ENCODE measurements around the gene RPL18. TPM values are rescaled to one million over a fixed set of nuclear protein-coding genes. Genes with fewer than 3 reads are reported as not detected.

The RPL18 gene
- total and polyA plus RNA-seq, 2 donors (not counting 1 experiment from before 2014, with no cell fraction given): 1,166 to 2,054 TPM

GRCh38 chr19:48645620-48646000, 26.6 kb upstream of the RPL18 start:
- H3K4me2 ChIP-seq (ENCODE audit: extremely low read depth, insufficient read depth, low read length): peak overlapping the region; percentile 72
- peak overlapping the region; percentile 75 for H2AFZ ChIP-seq (ENCODE audit: low read length)
- H3K79me2 ChIP-seq (ENCODE audit: control insufficient read depth, insufficient read depth, low read length): no peaks in the 10 kb centered on the region
- H3K4me3 ChIP-seq (replicated peaks in 1 of 4; ENCODE audit: control extremely low read depth in 1 of 4, insufficient read depth in 1 of 4, low read depth in 3 of 4, low read length in 4 of 4): peak overlapping the region; percentile 27 to 63 (median 46)
- peaks cover 2% of the 10 kb centered on the region for H3K4me1 ChIP-seq (ENCODE audit: control insufficient read depth, extremely low read depth, insufficient read depth, low read length)
- H3K27me3 ChIP-seq (ENCODE audit: control insufficient read depth, insufficient read depth, low read length): no peaks in the 10 kb centered on the region
- no peaks in the 10 kb centered on the region for H4K20me1 ChIP-seq (ENCODE audit: control insufficient read depth, extremely low read depth, insufficient read depth, low read length)
- TF ChIP-seq CTCF (conservative IDR thresholded peaks at IDR 0.05 in 1 of 2, IDR thresholded peaks at IDR 0.05 in 1 of 2; ENCODE audit: low read depth in 1 of 2, low read length in 2 of 2) (no peak), EZH2 (IDR thresholded peaks at IDR 0.05; ENCODE audit: low read length, missing control alignments) (no peak)
- H3K27ac ChIP-seq (ENCODE audit: insufficient read depth, low read length): no peak overlapping the region
- DNase-seq (ENCODE audit: low read depth in 2 of 2): no peak
- H3K9ac ChIP-seq (ENCODE audit: insufficient read depth, low read length): no peak overlapping the region
- no peaks in the 10 kb centered on the region for H3K9me3 ChIP-seq (ENCODE audit: control insufficient read depth, insufficient read depth, low read depth, low read length)
- H3K36me3 ChIP-seq (ENCODE audit: control insufficient read depth, insufficient read depth, low read length): no peaks in the 10 kb centered on the region

GRCh38 chr19:48644839-48645619, 26.1 kb upstream of the RPL18 start:
- peaks cover 3% of the 10 kb centered on the region for H3K4me1 ChIP-seq (ENCODE audit: control insufficient read depth, extremely low read depth, insufficient read depth, low read length)
- H3K4me3 ChIP-seq (replicated peaks in 1 of 4; ENCODE audit: control extremely low read depth in 1 of 4, insufficient read depth in 1 of 4, low read depth in 3 of 4, low read length in 4 of 4): peak overlapping the region in 2 of 4 experiments; percentile 20 to 63
- H3K27ac ChIP-seq (ENCODE audit: insufficient read depth, low read length): no peak overlapping the region
- no peak overlapping the region for H2AFZ ChIP-seq (ENCODE audit: low read length)
- H3K9ac ChIP-seq (ENCODE audit: insufficient read depth, low read length): no peak overlapping the region
- no peak for TF ChIP-seq CTCF (conservative IDR thresholded peaks at IDR 0.05 in 1 of 2, IDR thresholded peaks at IDR 0.05 in 1 of 2; ENCODE audit: low read depth in 1 of 2, low read length in 2 of 2)
- TF ChIP-seq EZH2 (IDR thresholded peaks at IDR 0.05; ENCODE audit: low read length, missing control alignments): peak; percentile 44
- H3K4me2 ChIP-seq (ENCODE audit: extremely low read depth, insufficient read depth, low read length): peak overlapping the region; percentile 41
- H3K9me3 ChIP-seq (ENCODE audit: control insufficient read depth, insufficient read depth, low read depth, low read length): no peaks in the 10 kb centered on the region
- DNase-seq (ENCODE audit: low read depth in 2 of 2): peak; percentile 66 to 73
- H3K27me3 ChIP-seq (ENCODE audit: control insufficient read depth, insufficient read depth, low read length): no peaks in the 10 kb centered on the region
- H3K36me3 ChIP-seq (ENCODE audit: control insufficient read depth, insufficient read depth, low read length): no peaks in the 10 kb centered on the region
- no peaks in the 10 kb centered on the region for H4K20me1 ChIP-seq (ENCODE audit: control insufficient read depth, extremely low read depth, insufficient read depth, low read length)
- no peaks in the 10 kb centered on the region for H3K79me2 ChIP-seq (ENCODE audit: control insufficient read depth, insufficient read depth, low read length)

- Histone ChIP-seq H3K79me2 (ENCODE audit: control insufficient read depth, insufficient read depth, low read length) (no peaks in the 10 kb centered on the region), H3K27me3 (ENCODE audit: control insufficient read depth, insufficient read depth, low read length) (no peaks in the 10 kb centered on the region), H3K4me3 (replicated peaks in 1 of 4; ENCODE audit: control extremely low read depth in 1 of 4, insufficient read depth in 1 of 4, low read depth in 3 of 4, low read length in 4 of 4) (no peak overlapping the region), H3K4me2 (ENCODE audit: extremely low read depth, insufficient read depth, low read length) (no peak overlapping the region), H3K4me1 (ENCODE audit: control insufficient read depth, extremely low read depth, insufficient read depth, low read length) (peaks cover 5% of the 10 kb centered on the region), H3K9ac (ENCODE audit: insufficient read depth, low read length) (no peak overlapping the region), H3K36me3 (ENCODE audit: control insufficient read depth, insufficient read depth, low read length) (no peaks in the 10 kb centered on the region), H3K27ac (ENCODE audit: insufficient read depth, low read length) (no peak overlapping the region), H2AFZ (ENCODE audit: low read length) (no peak overlapping the region), H4K20me1 (ENCODE audit: control insufficient read depth, extremely low read depth, insufficient read depth, low read length) (no peaks in the 10 kb centered on the region), H3K9me3 (ENCODE audit: control insufficient read depth, insufficient read depth, low read depth, low read length) (no peaks in the 10 kb centered on the region)
- DNase-seq (ENCODE audit: low read depth in 2 of 2): no peak
- no peak for TF ChIP-seq CTCF (conservative IDR thresholded peaks at IDR 0.05 in 1 of 2, IDR thresholded peaks at IDR 0.05 in 1 of 2; ENCODE audit: low read depth in 1 of 2, low read length in 2 of 2)
- no peak for TF ChIP-seq EZH2 (IDR thresholded peaks at IDR 0.05; ENCODE audit: low read length, missing control alignments)
Measured at GRCh38 chr19:48644355-48644754, 25.4 kb upstream of the RPL18 start.

Measured in fibroblast of lung (primary cell).